Panc1 (cell line): ENCODE measurements around the gene TUBA3C.

Experiments used
- TCF7L2 ChIP-seq: IDR thresholded peaks from 2 replicates; pipeline ENCODE4 v1.6.1; 2011; ENCODE audit warnings: mild to moderate bottlenecking, low read depth, low read length, inconsistent platforms
- TF ChIP-seq, protein P1 (sequence below): fragments of 450-650 bp; IDR thresholded peaks from 2 replicates; pipeline ENCODE4 v1.5.1; 2017; ENCODE audit warnings: mild to moderate bottlenecking

DNA sequence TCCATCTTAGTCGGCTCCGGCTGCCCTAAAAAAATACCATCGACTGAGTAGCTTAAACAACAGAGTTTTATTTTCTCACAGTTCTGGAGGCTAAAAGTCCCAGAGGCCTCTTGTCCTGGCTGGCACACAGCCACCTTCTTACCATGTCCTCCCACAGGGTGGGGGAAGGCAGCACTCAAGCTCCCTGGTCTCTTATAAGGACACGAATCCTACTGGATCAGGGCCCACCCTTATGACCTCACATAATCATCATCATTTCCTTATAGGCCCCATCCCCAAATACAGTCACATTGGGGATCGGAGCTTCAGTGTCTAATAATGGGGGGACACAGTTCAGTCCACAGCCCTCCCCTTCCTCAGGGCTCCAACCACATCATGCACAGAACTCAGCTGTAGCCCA lies 2.6 kb upstream of the TUBA3C start:
- TF ChIP-seq TCF7L2 = no peak
- TF ChIP-seq, protein P1, sequence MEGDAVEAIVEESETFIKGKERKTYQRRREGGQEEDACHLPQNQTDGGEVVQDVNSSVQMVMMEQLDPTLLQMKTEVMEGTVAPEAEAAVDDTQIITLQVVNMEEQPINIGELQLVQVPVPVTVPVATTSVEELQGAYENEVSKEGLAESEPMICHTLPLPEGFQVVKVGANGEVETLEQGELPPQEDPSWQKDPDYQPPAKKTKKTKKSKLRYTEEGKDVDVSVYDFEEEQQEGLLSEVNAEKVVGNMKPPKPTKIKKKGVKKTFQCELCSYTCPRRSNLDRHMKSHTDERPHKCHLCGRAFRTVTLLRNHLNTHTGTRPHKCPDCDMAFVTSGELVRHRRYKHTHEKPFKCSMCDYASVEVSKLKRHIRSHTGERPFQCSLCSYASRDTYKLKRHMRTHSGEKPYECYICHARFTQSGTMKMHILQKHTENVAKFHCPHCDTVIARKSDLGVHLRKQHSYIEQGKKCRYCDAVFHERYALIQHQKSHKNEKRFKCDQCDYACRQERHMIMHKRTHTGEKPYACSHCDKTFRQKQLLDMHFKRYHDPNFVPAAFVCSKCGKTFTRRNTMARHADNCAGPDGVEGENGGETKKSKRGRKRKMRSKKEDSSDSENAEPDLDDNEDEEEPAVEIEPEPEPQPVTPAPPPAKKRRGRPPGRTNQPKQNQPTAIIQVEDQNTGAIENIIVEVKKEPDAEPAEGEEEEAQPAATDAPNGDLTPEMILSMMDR = no peak
